ENCODE results near the gene GBF1.

The GBF1 gene

DNA sequence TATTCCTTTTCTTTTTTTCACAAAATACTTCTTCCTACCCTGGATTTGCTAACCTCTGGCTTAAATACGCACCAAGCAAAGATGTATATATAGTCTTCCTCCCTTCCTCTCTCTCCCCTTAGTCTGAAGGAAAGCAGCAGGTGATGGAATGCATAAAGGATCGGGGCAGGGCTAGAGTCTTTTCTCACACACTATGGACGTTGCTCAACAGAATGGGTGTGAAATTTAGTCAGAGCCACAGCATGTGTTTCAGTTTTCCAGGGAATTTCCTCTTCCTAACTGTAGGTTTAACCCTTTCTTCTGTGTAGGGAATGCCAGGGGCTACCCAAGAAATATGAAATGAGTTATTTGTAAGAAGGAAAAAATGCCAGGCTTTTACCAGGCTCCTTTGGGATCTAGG lies 78.7 kb downstream of the GBF1 start:
- ChIA-PET POLR2A (no interaction called here), CTCF (no interaction called here)
- DNase-seq (ENCODE audit: extremely low spot score) = no peak
- TF ChIP-seq ARNT (IDR thresholded peaks at IDR 0.05) = no peak

DNA sequence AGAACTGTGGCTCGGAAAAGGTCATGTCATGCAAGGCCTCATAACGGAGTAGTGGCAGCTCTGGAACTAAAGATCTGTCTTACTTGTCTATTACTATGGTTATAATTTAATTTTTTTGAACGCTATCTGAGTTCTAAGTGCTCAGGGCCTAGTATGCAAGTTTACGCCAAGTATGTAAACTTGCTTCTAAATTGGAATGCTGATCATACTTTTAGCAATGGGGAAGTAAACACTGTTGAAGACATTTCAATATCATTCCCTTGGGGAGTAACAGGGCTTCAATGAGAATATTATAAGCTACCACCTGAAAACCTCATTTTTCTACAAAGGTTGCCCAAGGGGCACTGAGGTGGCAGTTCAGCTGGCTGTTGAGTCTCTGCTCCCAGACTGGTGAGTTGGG lies 80.7 kb downstream of the GBF1 start:
- no peak for TF ChIP-seq ELF4 (IDR thresholded peaks at IDR 0.05)
- no peak for TF ChIP-seq NFRKB (IDR thresholded peaks at IDR 0.05)
- POLR2A ChIA-PET = no interaction called here
- CTCF ChIA-PET = interaction anchor here (0.9 kb wide), 1 partner anchor 13 kb away, joined by 3 read pairs; no protein-coding TSS in a partner anchor
- no peak for DNase-seq (ENCODE audit: extremely low spot score)

DNA sequence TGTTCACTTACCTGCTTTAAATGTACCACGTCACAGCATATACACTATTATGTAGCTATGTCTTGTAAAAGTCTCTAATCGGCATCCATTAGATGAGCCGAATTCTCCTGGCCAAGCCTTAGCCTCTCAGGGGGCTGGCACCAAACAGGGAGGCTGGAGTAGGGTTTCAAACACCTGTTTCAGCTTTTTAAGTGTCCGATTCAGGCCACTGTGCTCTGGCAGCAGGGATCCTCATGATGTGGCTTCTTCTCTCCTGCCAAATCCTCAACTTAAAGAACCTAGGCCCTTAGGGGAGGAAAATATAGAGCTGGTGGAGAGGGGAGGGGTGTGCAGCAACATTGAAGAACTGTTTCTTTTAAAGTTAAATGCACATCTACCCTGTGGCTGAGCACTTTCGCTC lies 81.7 kb downstream of the GBF1 start:
- POLR2A ChIA-PET = no interaction called here
- TF ChIP-seq LEF1 (IDR thresholded peaks at IDR 0.05; ENCODE audit: borderline replicate concordance) (no peak), SUZ12 (IDR thresholded peaks at IDR 0.05) (no peak), ZNF384 (IDR thresholded peaks at IDR 0.05) (no peak), FOXA1 (IDR thresholded peaks at IDR 0.05) (no peak), BHLHE40 (IDR thresholded peaks at IDR 0.05; ENCODE audit: borderline replicate concordance) (no peak), ARNT (IDR thresholded peaks at IDR 0.05) (no peak), ELF4 (IDR thresholded peaks at IDR 0.05) (no peak), FOXM1 (IDR thresholded peaks at IDR 0.05; ENCODE audit: borderline replicate concordance) (no peak), SP1 (IDR thresholded peaks at IDR 0.05) (no peak), NFRKB (IDR thresholded peaks at IDR 0.05) (no peak)
- TF ChIP-seq, protein P1, sequence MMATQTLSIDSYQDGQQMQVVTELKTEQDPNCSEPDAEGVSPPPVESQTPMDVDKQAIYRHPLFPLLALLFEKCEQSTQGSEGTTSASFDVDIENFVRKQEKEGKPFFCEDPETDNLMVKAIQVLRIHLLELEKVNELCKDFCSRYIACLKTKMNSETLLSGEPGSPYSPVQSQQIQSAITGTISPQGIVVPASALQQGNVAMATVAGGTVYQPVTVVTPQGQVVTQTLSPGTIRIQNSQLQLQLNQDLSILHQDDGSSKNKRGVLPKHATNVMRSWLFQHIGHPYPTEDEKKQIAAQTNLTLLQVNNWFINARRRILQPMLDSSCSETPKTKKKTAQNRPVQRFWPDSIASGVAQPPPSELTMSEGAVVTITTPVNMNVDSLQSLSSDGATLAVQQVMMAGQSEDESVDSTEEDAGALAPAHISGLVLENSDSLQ (IDR thresholded peaks at IDR 0.05) = no peak
- DNase-seq (ENCODE audit: extremely low spot score) = no peak
- CTCF ChIA-PET = interaction anchor here (0.6 to 0.9 kb wide), 2 partner anchors 14 to 25 kb away, joined by 3 read pairs; no protein-coding TSS in a partner anchor

DNA sequence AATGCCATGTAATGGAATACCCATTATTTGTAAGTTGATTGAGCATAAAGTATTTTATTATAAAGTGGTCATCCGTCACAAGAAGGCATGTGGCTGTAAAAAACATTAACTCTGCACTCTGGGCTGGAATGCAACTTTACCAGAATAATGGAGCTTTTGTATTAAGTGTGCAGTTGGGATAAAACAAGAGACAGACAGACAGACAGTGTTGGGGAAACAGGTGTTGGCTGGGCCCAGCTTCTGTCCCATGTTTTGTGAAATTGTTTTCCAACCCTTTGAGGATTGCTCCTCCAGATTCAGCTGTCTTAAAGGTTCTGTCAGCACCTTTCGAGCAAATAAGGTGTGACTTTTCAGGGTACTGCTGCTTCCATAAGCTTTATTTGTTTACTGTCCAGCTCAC lies 82.3 kb downstream of the GBF1 start:
- ChIA-PET POLR2A (no interaction called here), CTCF (no interaction called here)
- TF ChIP-seq TARDBP (IDR thresholded peaks at IDR 0.05) (no peak), ELF4 (IDR thresholded peaks at IDR 0.05) (no peak), FOXA1 (IDR thresholded peaks at IDR 0.05) (no peak), ZNF384 (IDR thresholded peaks at IDR 0.05) (no peak), LEF1 (IDR thresholded peaks at IDR 0.05; ENCODE audit: borderline replicate concordance) (no peak), CTBP1 (IDR thresholded peaks at IDR 0.05; ENCODE audit: borderline replicate concordance) (no peak)
- TF ChIP-seq, protein P1 (IDR thresholded peaks at IDR 0.05) = no peak

DNA sequence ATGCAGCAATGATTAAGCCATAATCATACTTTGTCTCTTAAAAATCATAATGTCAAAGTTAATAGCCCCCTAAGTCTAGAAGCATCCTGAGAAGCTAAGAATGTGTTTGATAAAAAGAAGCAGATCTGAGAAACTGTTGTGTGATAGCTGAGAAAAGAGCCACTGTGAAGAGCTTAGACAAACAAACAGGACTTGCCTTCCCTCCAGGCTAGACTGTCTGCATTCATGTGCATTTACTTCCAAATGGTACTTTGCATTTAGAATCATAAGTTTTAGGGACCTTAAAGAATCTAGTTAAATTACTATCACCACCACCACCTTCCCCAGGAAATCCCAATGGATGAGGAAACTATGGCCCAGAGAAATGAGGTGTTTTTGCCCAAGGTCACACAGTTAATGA lies 87.4 kb downstream of the GBF1 start:
- no peak for DNase-seq (ENCODE audit: extremely low spot score)
- POLR2A ChIA-PET = no interaction called here
- TF ChIP-seq SUZ12 (IDR thresholded peaks at IDR 0.05) (no peak), FOXA1 (IDR thresholded peaks at IDR 0.05) (no peak), ELF4 (IDR thresholded peaks at IDR 0.05) (no peak), NFRKB (IDR thresholded peaks at IDR 0.05) (no peak), CTBP1 (IDR thresholded peaks at IDR 0.05; ENCODE audit: borderline replicate concordance) (no peak), L3MBTL2 (conservative IDR thresholded peaks at IDR 0.05) (no peak), FOXM1 (IDR thresholded peaks at IDR 0.05; ENCODE audit: borderline replicate concordance) (no peak), SP1 (IDR thresholded peaks at IDR 0.05) (no peak), FOXK2 (IDR thresholded peaks at IDR 0.05) (no peak), ZNF384 (IDR thresholded peaks at IDR 0.05) (no peak)
- TF ChIP-seq, protein P1 (IDR thresholded peaks at IDR 0.05) = no peak
- CTCF ChIA-PET = interaction anchor here (1.0 to 2.1 kb wide), 2 partner anchors 14 to 19 kb away, joined by 4 to 5 read pairs; no protein-coding TSS in a partner anchor

More for the DNA sequence above, 82.3 kb downstream of the GBF1 start:
- DNase-seq (ENCODE audit: extremely low spot score) = no peak

DNA sequence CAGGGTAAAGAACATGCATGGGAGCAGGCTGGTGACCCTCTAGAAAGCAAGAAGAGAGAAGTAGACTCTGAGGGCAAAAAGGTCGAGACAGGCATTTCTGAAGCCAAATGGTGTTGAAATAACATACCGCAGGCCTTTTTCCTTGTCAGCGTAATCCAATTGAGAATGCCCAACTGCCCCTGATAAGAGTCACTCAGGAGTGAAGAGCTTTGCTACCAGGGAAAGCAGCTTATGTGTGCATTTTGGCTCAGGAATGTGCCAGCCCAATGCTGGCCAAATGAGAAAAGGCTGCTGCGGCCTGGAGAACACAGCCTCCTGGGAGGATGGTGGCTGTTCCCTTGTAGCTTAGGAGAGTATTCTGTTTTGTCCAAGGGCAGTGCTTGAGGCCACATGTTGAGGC lies 88.8 kb downstream of the GBF1 start:
- CTCF ChIA-PET = interaction anchor here (0.6 to 2.1 kb wide), 3 partner anchors 11 to 18 kb away, joined by 3 to 5 read pairs (median 3); no protein-coding TSS in a partner anchor
- no peak for TF ChIP-seq L3MBTL2 (conservative IDR thresholded peaks at IDR 0.05)
- TF ChIP-seq, protein P1 (IDR thresholded peaks at IDR 0.05) = no peak
- no peak for TF ChIP-seq HDGF (IDR thresholded peaks at IDR 0.05; ENCODE audit: borderline replicate concordance)
- no peak for TF ChIP-seq FOXA1 (IDR thresholded peaks at IDR 0.05)
- TF ChIP-seq SUZ12 (IDR thresholded peaks at IDR 0.05) = no peak
- TF ChIP-seq ZNF384 (IDR thresholded peaks at IDR 0.05) = no peak
- TF ChIP-seq ARNT (IDR thresholded peaks at IDR 0.05) = no peak
- POLR2A ChIA-PET = no interaction called here

DNA sequence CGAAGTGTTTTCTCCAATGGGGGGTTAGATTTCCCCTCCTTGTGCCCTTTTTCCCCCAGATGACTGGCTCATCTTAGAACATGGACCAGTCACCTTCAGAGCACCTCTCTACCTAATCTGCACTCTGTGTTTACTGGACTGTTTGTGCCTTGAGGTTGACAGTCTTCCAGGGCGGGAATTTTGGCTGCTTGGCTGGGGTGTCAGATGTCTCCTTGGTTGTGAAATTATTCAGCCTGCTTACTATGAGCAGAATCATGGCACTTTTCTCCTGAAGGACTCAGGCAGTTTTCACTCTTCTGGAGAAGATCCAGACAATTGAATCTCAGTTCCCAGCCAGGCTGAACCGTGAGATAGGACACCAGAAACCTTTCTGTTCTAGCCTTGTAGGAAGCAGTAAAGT lies 89.9 kb downstream of the GBF1 start:
- CTCF ChIA-PET = interaction anchor here (0.6 kb wide), 1 partner anchor 22 kb away, joined by 3 read pairs; no protein-coding TSS in a partner anchor

More for the DNA sequence above, 88.8 kb downstream of the GBF1 start:
- DNase-seq (ENCODE audit: extremely low spot score) = no peak

More for the DNA sequence above, 89.9 kb downstream of the GBF1 start:
- TF ChIP-seq SUZ12 (IDR thresholded peaks at IDR 0.05) (no peak), NFRKB (IDR thresholded peaks at IDR 0.05) (no peak), SP1 (IDR thresholded peaks at IDR 0.05) (no peak), ELF4 (IDR thresholded peaks at IDR 0.05) (no peak), LEF1 (IDR thresholded peaks at IDR 0.05; ENCODE audit: borderline replicate concordance) (no peak), TARDBP (IDR thresholded peaks at IDR 0.05) (no peak), FOXA1 (IDR thresholded peaks at IDR 0.05) (no peak), FOXK2 (IDR thresholded peaks at IDR 0.05) (no peak), ZNF384 (IDR thresholded peaks at IDR 0.05) (no peak), BHLHE40 (IDR thresholded peaks at IDR 0.05; ENCODE audit: borderline replicate concordance) (no peak), HDGF (IDR thresholded peaks at IDR 0.05; ENCODE audit: borderline replicate concordance) (no peak), FOXM1 (IDR thresholded peaks at IDR 0.05; ENCODE audit: borderline replicate concordance) (no peak), L3MBTL2 (conservative IDR thresholded peaks at IDR 0.05) (no peak), ARNT (IDR thresholded peaks at IDR 0.05) (no peak), CTBP1 (IDR thresholded peaks at IDR 0.05; ENCODE audit: borderline replicate concordance) (no peak)
- TF ChIP-seq, protein P1 (IDR thresholded peaks at IDR 0.05) = no peak
- POLR2A ChIA-PET = no interaction called here
- DNase-seq (ENCODE audit: extremely low spot score) = no peak
